Activated T-helper 1 cell treated with anti-CD3 and anti-CD28 coated beads, Interleukin-2, amount 50 U/mL, for 16 hours (primary cell): ENCODE data around the gene ABHD16B.

ENCODE experiments used
- DNase-seq, 2 donors: peaks; one replicate each; pipeline ENCODE4 v3.0.0-alpha.2; 2020; ENCODE audit warnings: low read depth in 1 of 2, low spot score in 1 of 2

The ABHD16B gene

DNA sequence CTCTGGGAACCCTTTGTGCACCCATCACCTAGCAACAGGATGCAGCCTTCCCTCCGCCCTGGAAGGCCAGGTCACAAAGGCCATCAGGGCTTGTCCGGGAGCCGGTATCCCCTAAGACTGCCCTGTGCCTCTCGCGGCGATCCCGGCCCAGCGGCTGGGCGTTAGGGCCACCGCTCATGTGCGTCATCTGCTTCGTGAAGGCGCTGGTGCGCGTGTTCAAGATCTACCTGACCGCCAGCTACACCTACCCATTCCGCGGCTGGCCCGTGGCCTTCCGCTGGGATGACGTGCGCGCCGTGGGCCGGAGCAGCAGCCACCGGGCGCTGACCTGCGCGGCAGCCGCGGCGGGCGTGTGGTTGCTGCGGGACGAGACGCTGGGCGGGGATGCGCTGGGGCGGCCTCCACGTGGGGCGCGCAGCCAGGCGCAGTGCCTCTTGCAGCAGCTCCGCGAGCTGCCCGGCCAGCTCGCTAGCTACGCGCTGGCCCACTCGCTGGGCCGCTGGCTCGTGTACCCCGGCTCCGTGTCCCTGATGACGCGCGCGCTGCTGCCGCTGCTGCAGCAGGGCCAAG lies at the start of gene ABHD16B:
Gene ABHD16B, plus strand, starts transcription at position 134 of the 570 bp plus-strand sequence. Its CDS starts 43 bp downstream, at position 177.
- no peak for DNase-seq

DNA sequence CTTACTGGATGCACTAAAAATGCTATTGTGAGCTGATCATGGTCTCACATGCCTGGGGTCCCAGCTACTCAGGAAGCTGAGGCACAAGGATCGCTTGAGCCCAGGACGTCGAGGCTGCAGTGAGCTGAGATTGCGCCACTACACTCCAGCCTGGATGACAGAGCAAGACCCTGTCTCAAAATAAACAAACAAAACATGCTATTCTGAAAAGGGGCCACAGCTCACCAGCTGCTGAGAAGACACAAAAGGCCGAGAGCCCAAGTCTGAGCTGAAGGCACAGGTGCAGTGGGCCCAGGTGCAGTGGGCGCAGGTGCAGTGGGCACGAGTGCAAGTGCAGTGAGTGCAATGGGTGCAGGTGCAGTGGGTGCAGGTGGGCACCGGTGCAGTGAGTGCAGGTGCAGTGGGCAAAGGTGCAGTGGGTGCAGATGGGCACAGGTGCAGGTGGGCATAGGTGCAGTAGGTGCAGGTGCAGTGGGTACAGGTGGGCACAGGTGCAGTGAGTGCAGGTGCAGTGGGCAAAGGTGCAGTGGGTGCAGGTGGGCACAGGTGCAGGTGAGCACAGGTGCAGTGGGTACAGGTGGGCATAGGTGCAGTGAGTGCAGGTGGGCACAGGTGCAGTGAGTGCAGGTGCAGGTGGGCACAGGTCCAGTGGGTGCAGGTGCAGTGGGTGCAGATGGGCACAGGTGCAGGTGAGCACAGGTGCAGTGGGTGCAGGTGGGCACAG lies 46.2 kb upstream of the ABHD16B start:
- no peak for DNase-seq

DNA sequence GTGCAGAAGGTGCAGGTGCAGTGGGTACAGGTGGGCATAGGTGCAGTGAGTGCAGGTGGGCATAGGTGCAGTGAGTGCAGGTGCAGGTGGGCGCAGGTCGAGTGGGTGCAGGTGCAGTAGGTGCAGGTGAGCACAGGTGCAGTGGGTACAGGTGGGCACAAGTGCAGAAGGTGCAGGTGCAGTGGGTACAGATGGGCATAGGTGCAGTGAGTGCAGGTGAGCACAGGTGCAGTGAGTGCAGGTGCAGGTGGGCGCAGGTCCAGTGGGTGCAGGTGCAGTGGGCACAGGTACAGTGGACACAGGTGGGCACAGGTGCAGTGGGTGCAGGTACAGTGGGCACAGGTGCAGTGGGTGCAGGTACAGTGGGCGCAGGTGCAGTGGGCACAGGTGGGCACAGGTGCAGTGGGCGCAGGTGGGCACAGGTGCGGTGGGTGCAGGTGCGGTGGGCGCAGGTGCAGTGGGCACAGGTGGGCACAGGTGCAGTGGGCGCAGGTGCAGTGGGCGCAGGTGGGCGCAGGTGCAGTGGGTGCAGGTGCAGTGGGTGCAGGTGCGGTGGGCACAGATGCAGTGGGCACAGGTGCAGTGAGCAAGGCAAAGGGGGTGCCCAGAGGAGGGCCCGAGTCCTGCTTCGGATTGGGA lies 45.6 kb upstream of the ABHD16B start:
- DNase-seq = no peak

DNA sequence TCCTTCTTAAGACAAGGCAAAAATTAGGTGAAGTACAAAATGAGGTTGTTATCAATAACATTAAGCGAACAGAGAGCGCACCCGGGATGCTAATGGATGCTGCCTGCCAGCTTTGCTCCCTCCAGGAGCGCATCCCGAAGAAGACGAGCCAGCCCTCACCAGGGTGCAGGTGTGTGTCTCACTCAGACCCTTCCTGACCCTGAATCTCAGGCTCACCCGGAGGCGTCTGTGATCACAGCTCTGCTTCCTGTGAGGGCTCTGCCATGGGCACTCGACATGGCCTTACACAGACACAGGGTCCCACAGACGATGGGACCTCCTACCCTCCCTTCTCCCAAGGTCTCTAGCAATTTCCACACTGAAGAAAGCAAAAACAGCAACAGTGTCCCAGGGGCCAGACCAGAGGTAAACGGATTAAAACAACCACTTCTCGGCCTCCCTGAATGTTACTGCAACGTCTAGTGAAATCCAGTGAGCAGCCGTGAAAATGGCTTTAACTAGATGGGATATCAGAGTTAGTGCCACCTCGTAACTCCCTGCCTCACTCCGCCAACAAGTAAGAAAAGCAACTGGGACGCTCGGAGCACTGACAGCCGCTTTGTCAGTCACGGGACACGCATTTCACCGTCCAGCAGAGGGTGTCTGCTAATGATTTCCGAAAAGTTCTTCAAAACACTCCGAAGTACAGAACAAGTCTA lies 41.9 kb upstream of the ABHD16B start:
- DNase-seq = no peak

DNA sequence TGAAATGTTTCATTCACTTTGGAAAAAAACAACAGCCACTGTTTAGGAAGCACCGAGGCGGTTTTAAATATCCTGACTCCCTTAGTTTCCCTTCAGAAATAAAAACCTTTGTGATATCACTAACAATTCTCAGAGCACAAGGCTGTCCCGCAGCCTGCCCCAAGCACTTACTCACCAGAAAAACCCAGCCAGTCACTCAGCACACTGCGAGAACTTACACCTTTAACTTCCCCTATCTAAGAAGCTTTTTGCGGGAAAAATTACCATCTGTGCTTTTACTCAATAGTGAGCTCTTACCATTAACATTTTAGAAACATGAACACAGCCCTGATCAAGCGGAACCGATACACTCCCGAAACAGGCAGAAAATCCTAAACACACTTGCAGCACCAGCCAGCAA lies 39.5 kb upstream of the ABHD16B start:
- no peak for DNase-seq

DNA sequence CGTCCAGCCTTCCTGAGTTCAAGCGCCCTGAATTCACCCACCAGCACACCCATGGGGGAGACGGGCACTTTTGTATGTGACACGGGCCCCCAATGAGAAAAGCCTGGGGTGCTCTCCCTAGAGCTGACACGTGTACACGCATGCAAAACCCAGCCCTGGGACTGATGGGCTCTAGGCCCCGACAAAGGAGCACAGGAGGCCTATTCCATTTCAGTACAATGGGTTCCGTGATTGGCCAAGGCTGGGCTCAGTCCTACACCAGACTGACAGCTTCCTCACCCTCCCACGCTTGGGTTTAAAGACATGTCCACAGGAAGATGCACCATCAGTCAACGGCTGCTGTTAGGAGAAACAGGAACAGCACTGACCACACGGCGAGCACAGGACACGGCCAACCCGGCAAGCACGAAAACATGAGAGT lies 39.0 kb upstream of the ABHD16B start:
- no peak for DNase-seq

DNA sequence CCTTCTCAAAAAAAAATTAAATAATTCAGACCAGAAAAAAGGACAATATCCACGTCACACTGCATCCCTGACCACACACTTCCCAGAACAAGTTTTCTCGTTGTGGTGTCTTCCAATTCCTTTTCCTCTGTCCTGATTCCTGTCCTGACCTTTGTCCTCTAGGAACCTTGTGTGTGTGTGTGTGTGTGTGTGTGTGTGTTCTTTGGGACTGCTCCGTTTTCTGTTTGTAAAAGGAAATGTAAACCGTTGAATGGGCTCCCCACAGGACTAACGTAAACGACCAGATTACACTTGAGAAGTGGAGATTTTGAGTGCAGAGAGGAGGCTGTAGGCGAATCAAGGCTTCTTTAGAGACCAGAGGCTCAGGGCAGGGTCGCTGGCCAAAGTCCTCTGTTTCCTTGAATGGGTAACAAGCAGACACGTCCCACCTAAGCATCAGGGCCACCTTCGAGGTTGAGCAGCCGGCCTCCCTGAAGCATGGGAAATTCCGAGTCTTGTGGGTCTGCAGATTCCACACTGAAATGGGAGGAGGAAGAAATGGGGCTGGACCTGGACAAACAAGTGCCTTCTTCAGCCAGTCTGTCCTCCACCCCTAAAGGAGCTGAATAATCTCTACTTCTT lies 37.5 kb upstream of the ABHD16B start:
- no peak for DNase-seq

DNA sequence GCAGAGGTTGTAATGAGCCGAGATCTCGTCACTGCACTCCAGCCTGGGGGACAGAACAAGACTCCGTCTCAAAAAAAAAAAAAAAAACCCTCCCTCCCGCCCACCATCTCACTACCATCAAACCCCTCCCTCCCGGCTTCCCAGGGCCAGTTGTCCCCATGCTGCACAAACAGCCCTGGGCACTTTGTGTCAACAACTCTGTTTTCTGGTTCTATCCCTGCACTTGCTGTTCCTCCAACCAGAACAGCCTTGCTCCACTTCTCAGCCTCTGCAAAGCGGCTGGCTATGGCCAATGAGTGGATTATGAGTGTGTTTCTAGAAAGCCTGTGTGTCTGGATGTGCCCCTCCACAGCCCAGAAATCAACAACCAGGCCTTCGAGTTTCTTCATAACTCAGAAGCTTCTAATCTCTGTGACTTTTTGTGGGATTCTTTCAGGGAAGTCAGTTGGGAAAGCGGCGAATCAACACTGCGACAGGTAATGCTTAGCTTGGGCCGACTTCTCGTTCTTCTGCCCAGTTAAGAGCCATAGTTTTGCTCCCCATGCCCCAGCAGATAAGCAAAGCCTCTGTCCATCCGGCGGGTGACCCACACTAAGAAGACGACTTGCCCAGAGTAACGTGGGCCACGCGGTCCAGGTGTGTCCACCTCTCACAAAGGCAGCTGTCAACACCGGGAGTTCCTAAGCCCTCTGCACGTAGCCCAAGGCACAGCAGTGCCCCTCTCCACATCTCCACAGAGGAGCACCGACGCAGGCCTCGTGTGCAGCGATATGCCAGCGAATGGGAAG lies 35.8 kb upstream of the ABHD16B start:
- no peak for DNase-seq

DNA sequence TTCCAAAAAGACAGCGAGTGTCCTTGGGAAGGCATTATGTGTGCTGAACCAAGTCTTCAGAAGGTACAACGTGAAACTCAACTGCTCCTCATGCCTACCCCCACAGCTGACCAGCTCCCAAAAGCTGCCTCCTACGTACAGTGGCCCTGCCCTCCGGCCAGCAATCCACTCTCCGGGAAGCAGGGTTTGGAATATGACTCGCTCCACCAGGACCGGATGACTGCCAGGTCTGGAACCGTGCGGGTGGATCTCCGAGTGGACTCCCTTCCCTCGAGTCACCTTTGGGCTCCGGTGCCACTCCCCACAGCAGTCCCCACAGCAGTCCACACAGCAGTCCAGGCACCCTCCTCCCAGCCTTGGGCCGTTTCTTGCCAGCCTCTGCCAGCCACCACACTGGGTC lies 34.5 kb upstream of the ABHD16B start:
- DNase-seq = no peak

DNA sequence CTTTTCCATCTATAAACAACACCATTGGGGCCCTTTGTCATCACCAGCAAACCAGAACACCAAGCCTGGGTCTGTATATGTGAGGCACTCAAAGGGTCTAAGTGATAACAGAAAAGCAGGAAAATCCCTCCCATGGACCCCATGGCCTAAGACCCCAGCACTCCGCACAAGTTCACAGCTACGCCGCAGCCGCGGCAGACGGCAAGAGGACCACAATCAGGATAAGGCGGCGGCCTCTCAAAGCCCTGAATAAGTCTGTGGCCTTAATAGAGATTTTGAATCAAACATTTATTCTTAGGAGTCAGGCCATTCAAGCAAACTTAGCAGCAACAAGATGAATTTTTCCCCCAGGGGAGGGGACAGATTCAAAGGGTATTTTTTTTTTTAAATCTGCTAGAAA lies 33.2 kb upstream of the ABHD16B start:
- DNase-seq = no peak

DNA sequence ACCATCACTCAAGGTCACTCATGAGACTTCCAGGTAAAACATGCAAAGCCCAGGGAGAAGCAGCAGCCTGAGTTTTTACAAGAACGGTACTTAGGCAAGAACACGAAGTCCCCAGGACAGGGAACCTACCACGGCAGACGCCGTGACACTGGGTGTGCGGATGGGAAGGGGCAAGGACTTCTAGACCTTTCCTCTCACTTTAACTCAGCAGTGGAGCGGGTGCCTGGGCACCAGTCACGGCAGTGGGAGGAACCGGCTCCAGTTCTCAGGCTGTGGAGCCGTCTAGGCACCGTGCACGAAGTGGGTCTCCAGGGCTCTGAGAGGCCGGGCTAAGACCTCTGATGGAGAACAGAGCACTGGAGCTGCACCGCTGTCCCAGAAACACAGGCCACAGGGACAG lies 32.8 kb upstream of the ABHD16B start:
- no peak for DNase-seq

DNA sequence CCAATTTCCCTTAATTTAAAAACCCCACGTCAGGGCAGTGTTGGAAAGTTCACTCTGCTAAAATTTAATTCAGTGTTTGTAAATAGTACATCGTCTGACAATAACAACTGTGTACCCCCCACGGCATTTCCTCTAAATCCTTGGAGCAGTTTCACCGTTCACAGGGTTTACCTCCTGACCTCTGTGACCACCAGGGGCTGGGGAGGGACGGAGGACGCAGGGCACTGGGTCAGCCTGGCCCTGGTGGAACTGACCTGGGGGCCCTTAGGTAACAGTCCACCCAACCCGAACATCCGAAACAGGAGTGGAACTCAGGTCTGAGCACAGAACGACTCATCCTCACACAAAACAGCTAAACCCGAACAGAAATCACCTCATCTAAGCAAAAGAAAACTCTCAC lies 32.3 kb upstream of the ABHD16B start:
- DNase-seq = no peak

DNA sequence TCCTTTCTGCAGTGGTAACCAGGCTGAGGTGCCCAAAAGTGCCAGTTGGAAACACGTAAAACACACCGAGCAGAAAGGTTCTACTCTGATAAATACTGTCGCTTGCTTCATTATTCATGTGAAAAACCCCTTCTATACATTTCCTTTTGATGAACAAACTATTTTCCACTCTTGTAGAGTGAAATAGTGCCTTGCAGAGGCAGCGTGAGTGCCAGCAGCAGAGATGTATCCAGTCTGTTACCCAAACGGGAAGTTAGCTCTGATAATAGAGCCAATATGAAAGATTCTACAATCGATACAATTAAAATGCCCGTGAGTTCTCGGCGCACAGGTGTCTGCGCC lies 31.7 kb upstream of the ABHD16B start:
- DNase-seq = no peak

DNA sequence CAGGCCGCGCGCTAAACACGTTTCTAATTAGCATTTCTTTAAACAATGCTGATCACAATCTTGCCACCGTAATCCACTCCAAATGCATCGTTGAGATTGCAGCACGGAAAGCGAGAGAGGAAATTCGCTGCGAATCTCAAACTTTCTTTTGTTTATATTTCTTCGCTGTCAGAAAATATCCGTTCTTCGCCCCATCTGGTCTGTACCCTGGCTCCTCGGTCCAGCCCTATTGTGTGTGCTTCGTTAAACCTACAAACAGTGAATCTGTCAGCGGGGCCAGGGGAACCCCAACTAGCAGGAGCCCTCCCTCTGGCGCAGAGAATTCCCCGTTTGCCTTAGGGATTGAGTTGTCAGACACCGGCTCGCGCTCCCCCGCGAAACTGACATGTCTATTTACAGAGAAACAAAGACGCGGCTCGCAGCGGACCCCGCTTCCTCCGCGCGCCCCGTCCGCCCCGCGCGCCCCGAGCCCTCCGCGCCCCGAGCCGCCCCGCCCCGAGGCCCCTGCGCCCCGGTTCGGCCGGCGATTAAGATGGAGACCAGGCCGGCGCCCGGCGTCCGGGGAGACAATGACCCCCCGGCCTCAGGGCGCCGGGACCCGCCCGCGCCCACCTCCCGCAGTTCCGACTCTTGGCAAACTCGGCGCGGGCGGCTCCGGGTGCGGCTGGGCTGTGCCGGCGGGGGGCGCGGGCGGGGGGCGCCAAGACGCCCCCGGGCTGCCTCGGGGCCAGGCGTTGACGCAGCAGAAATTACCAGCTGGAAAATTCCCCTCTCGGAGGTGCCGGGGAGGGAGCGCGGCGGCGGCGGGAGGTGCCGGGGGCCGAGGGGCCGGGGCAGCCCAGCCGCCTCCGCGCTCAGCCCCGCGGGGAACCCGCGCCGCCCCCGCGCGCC lies 31.1 kb upstream of the ABHD16B start:
- no peak for DNase-seq

DNA sequence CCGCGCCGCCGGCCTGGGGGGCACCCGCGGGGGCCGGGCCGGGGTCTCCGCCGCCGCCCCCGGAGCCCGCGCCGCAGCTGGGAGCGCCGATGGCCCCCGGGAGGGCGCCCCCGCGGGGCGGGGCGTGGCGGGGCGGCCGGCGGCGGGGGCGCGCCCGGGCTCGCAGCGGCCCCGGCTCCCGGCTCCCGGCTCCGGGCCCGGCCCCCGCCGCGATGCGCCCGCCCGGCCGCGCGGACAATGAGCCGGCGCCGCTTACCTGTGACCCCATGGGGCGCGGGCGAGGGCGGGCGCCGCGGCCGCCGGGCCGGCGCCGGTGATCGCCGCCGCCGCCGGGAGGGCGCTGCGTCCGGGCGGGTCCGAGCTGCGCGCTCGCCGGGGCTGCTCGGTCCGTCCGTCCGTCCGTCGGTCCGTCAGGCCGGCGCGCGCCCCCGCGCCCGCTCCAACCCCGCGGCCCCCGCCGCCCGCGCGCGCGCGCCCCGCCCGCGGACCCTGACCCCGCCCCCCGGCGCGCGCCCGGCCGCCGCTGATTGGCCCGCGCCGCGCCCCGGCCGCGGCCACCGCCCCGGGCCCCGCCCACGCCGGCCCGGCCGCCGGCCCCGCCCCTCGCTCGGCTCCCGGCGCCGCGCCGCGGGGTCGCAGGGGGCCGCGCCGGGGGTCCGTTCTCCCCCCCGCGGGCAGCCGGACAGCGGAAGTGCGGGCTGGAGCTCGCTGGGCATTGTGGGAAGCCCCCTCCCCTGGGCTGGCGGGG lies 30.3 kb upstream of the ABHD16B start, which contains the start of gene ZBTB46:
Gene ZBTB46, minus strand, starts transcription at position 424 of the 748 bp plus-strand sequence. CDS start 40,507 bp downstream, outside the sequence.
- DNase-seq = no peak

DNA sequence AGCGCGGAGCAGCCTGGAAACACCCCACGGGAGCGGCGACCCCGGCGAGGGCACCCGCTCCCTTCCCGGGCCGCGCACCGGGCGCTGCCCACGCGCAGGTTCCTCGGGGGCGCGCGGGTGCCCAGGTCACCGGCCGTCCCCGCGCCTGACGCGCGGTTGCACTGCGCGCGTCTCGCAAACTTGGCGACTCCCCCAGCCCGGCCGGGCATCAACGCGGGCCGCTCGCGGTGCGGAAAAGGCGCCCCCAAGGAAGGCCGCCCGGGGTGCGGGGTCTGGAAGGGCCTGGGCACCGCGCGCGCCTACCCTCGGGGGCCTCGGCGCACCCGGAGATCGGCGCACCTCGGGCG lies 29.7 kb upstream of the ABHD16B start:
- no peak for DNase-seq

DNA sequence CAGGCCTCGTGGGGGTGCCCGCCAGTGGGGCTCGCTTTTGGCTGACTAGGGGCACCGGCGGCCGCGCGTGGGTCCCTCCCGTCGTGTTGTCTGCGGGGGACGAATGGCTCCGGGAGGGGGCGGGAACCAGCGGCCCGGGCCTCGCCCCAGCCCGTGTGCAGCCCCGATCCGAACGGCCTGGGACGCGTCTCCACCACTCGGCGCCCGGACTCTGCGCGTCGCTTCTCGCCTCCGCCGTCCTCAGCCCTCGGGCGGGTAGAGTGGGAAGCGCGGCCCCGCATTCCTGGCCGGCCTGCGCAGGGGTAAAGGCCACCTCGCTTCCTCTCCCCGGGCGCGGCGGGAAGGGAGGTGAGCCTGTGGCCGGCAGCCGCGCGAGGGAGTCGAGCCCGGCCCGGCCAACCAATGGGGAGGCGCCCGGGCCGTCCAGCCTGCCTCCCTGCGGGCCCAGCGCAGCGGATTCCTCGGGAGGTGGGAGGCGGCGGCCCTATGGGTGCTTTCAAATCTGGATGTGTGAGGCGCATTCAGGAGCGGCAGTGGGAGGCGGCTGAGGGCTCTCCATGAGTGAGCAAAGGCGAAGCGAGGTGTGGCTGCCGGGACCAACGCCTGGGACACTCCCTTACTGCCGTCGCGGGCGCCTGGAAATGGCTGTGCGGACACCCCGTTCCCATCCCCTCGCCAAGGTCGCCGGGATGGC lies 29.2 kb upstream of the ABHD16B start:
- DNase-seq = no peak

DNA sequence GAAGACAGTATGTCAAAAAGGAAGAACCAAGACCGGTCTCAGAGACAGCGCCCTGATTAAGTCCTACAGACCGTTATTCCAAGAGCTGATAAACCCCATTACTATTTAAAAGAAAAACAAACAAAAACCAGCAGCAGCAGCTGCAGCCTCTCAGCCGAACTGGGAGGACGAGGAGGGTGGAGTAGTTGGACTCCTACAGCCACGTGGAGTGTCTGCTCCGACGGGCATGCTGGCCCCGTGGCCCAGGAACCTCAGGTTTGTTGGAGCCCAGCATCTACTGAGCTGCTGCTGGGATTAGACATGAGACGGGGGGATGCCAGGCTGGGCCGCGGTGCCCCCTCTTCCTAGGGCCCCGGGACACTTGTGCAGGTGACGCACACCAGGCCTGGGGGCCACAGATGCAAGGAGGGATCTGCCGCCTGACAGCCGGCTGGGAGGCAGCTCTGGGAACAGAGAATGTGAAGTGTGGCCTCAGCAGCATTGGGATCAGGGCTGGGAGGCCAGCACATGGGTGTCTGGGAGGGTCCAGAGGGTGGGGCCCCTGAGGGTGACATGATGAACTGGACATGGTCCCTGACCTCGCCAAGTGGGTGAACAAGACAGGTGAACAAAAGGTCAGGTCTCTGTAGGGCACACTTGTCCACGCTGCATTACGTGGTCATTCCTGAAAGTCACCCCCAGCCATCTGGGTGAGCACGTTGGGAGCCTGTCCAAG lies 27.4 kb upstream of the ABHD16B start:
- no peak for DNase-seq
